A673 (cell line): ENCODE data around the gene SRXN1. TPM values are rescaled to one million over a fixed set of nuclear protein-coding genes. Genes with fewer than 3 reads are reported as not detected.

Experiments
- BruUV-seq: library from RNA; stranded (reverse); fragments of 400-500 nt; replicated peaks from 2 replicates; lab custom pipeline; 2021; lab: Mats Ljungman, UMichigan
- CTCF ChIA-PET: fragments of 300-600 bp; sonication (Branson Sonifier 250); formaldehyde crosslinking; loops from one replicate; lab custom pipeline; 2022; ENCODE audit warnings: antibody characterized with exemption; lab: Charles Lee
- POLR2A ChIA-PET: fragments of 300-600 bp; sonication (Branson Sonifier 250); formaldehyde crosslinking; loops from one replicate; lab custom pipeline; 2022; ENCODE audit warnings: antibody characterized with exemption; ENCODE audit not compliant: low non-redundant PET; lab: Charles Lee
- DNase-seq: peaks from one replicate; pipeline ENCODE4 v3.0.0-alpha.2; 2015; ENCODE audit warnings: low spot score
- H3K27ac ChIP-seq: fragments of 200-600 bp; sonication (generic); 2 replicates; pipeline ENCODE4 v1.5.1; 2016; ENCODE audit warnings: mixed run types, low read depth, mild to moderate bottlenecking, mixed read lengths, antibody characterized with exemption, low read length; ENCODE audit not compliant: poor library complexity, severe bottlenecking
- H3K27me3 ChIP-seq: fragments of 200-600 bp; sonication (generic); replicated peaks from 2 replicates; pipeline ENCODE4 v1.6.1; 2017; ENCODE audit warnings: mixed run types, low read depth, mild to moderate bottlenecking, mixed read lengths, antibody characterized with exemption, low read length; ENCODE audit not compliant: insufficient read depth, poor library complexity
- H3K36me3 ChIP-seq: fragments of 200-600 bp; sonication (generic); 2 replicates; pipeline ENCODE4 v1.6.1; 2016; ENCODE audit warnings: mixed run types, mild to moderate bottlenecking, mixed read lengths, antibody characterized with exemption, low read length; ENCODE audit not compliant: insufficient read depth, poor library complexity, severe bottlenecking
- H3K4me1 ChIP-seq: fragments of 200-600 bp; sonication (generic); 2 replicates; pipeline ENCODE4 v1.6.1; 2017; ENCODE audit warnings: mixed run types, mild to moderate bottlenecking, mixed read lengths, antibody characterized with exemption, low read length; ENCODE audit not compliant: insufficient read depth, poor library complexity, severe bottlenecking
- H3K4me3 ChIP-seq: fragments of 200-600 bp; sonication (generic); 2 replicates; pipeline ENCODE4 v1.5.1; 2016; ENCODE audit warnings: low read depth, mixed run types, mild to moderate bottlenecking, mixed read lengths, low read length; ENCODE audit not compliant: poor library complexity, severe bottlenecking
- H3K9me3 ChIP-seq: fragments of 200-600 bp; sonication (generic); 2 replicates; pipeline ENCODE4 v1.6.1; 2016; ENCODE audit warnings: mixed run types, low read depth, mild to moderate bottlenecking, mixed read lengths, antibody characterized with exemption, low read length; ENCODE audit not compliant: poor library complexity, severe bottlenecking
- CTCF ChIP-seq: fragments of 300-800, 200-600 bp; sonication (generic); conservative IDR thresholded peaks from 2 replicates; pipeline ENCODE4 v1.5.1; 2017; ENCODE audit warnings: low read depth, mild to moderate bottlenecking, antibody characterized with exemption, low read length, moderate library complexity, mixed read lengths
- EZH2 ChIP-seq: fragments of 200-600 bp; sonication (generic); IDR thresholded peaks from 2 replicates; pipeline ENCODE4 v1.6.1; 2017; ENCODE audit warnings: borderline replicate concordance, low read depth, mild to moderate bottlenecking, mixed read lengths, antibody characterized with exemption, low read length; ENCODE audit not compliant: poor library complexity, severe bottlenecking
- intact Hi-C: fragments of 100-400 bp; cut with micrococcal nuclease; formaldehyde crosslinking; loops from one replicate; pipeline ENCODE4 v1.10.0; 2022; ENCODE audit not compliant: unreplicated experiment
- total RNA-seq: library from RNA; stranded (reverse); gene quantifications from 2 replicates; pipeline ENCODE4 v1.2.3, GENCODE V29; 2021

Gene SRXN1
- total RNA-seq, 1 experiment from 2014 or later: 11.5 TPM

- Histone ChIP-seq H3K9me3 (no peaks in the 10 kb centered on the region), H3K27ac (no peak overlapping the region), H3K36me3 (no peaks in the 10 kb centered on the region), H3K4me3 (no peak overlapping the region), H3K27me3 (peaks cover 6% of the 10 kb centered on the region), H3K4me1 (no peaks in the 10 kb centered on the region)
- no peak for DNase-seq
- CTCF ChIA-PET: no interaction called here
- TF ChIP-seq EZH2 (no peak), CTCF (no peak)
- intact Hi-C loops: no loop called here
- POLR2A ChIA-PET: no interaction called here
- BruUV-seq: no TSS peak
These were observed 46.3 kb upstream of the SRXN1 start for GRCh38 chr20:699342-699741.

DNA sequence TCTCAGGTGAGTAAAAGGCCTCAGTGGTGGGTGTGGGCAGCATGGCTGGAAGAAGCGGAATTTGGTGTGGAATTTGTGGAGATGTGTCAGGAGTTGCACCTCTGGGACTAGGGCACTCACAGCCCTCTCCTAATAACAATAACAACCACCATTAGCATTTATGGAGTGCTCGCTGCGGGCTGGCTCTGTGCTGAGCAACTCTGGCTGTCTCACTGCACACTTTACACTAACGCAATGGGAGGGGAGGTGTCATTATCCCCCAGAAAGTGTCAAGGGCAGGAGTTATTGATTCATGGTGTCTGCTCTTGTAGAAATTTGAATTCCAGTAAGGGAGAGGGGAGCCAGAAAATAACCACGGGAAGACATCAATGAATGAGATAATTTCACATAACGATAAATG lies 45.3 kb upstream of the SRXN1 start:
- Histone ChIP-seq H3K36me3 (no peaks in the 10 kb centered on the region), H3K4me1 (no peaks in the 10 kb centered on the region), H3K4me3 (no peak overlapping the region), H3K9me3 (no peaks in the 10 kb centered on the region), H3K27ac (no peak overlapping the region), H3K27me3 (peaks cover 6% of the 10 kb centered on the region)
- POLR2A ChIA-PET: no interaction called here
- intact Hi-C loops: no loop called here
- CTCF ChIA-PET: no interaction called here
- BruUV-seq: no TSS peak
- TF ChIP-seq CTCF (no peak), EZH2 (no peak)
- DNase-seq: no peak

DNA sequence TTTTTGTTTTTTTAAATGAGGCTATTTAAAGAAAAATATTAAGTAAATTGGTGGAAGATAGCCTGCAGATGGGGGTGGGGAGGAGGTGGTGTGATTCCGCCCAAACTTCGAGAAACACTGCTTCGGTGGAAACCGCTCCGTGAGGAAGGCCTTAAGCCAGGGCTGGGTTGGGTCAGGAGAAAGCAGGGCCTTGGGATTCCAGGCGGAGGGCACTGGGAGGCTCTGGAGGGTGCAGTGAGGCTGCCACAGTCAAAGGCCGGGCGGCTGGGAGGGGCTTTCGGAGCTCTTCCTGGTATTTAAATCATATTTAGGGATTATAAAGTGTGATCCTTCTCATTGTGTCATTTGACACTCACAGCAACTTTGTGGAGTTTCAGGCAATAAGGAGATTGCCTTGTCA lies 44.8 kb upstream of the SRXN1 start:
- no peaks in the 10 kb centered on the region for H3K36me3 ChIP-seq
- H3K9me3 ChIP-seq: no peaks in the 10 kb centered on the region
- intact Hi-C loops: no loop called here
- no TSS peak for BruUV-seq
- no peak overlapping the region for H3K27ac ChIP-seq
- CTCF ChIA-PET: no interaction called here
- H3K27me3 ChIP-seq: peaks cover 6% of the 10 kb centered on the region
- H3K4me1 ChIP-seq: no peaks in the 10 kb centered on the region
- no peak overlapping the region for H3K4me3 ChIP-seq
- no peak for DNase-seq
- TF ChIP-seq EZH2 (no peak), CTCF (no peak)
- POLR2A ChIA-PET: no interaction called here
